ENCODE measurements around the gene APOC3. TPM values are rescaled to one million over a fixed set of nuclear protein-coding genes. Genes with fewer than 3 reads are reported as not detected.

The APOC3 gene
- total RNA-seq, result 1.2 TPM

DNA sequence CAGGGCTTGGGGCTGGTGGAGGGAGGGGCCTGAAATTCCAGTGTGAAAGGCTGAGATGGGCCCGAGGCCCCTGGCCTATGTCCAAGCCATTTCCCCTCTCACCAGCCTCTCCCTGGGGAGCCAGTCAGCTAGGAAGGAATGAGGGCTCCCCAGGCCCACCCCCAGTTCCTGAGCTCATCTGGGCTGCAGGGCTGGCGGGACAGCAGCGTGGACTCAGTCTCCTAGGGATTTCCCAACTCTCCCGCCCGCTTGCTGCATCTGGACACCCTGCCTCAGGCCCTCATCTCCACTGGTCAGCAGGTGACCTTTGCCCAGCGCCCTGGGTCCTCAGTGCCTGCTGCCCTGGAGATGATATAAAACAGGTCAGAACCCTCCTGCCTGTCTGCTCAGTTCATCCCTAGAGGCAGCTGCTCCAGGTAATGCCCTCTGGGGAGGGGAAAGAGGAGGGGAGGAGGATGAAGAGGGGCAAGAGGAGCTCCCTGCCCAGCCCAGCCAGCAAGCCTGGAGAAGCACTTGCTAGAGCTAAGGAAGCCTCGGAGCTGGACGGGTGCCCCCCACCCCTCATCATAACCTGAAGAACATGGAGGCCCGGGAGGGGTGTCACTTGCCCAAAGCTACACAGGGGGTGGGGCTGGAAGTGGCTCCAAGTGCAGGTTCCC, at the start of gene APOC3:
Gene APOC3, plus strand, starts transcription at position 383 of the 659 bp plus-strand sequence. CDS start 676 bp downstream, outside the sequence.

DNA sequence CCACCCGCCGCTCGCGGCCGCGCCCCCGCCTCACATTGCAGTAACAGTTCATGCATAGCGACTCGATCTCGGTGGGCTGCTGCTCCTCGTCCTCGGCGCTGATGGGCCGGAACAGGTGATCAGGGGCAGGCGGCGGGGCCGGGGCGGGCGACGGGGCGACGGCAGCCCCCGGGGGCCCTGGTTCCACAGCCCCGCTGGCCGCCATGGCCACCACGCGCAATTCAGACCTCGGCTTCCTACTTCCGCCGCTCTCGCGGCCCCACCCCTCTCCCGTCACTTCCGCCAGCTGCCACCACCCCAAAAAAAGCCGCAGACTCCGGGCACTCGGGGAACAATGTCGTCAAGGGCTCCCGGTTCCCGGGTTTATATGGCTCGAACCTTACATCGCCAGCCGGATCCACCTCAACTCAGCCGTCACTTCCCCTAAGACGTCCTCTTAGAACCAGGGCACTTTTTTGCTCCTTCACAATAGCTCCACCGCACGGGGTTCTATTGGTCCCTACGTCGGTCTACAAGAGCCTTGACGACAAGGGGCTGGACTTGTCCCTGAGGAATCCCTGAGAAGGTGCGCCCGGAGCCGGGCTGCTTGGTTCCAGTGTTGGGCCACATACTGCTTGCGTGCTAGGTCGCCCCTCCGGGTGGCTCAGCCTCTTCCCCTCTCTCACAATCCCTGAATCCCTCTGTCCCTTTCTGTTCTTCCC, 41.8 kb upstream of the APOC3 start, which contains the start of gene ZPR1:
Gene ZPR1, minus strand, starts transcription at position 238 of the 701 bp plus-strand sequence. Its CDS starts 33 bp downstream, at position 205.

DNA sequence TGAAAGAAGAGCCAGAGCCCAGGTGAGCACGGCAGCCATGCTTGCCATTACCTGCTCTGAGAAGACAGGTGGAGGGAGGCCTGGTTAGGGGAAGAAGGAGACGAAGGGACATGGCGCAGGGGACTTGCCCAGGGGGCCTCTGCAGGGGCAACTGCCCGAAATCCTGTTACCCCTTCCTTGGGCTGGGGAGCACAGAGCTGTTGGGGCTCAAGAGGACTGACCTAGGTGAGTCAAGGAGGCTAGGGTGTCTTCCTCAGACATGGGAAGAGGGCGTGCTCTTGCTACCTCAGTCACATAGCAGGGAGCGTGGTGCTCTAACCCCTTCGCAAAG, 37.9 kb upstream of the APOC3 start, which contains the start of gene APOA5:
Gene APOA5, minus strand, starts transcription at position 67 of the 331 bp plus-strand sequence. Its CDS starts 19 bp downstream, at position 48.

DNA sequence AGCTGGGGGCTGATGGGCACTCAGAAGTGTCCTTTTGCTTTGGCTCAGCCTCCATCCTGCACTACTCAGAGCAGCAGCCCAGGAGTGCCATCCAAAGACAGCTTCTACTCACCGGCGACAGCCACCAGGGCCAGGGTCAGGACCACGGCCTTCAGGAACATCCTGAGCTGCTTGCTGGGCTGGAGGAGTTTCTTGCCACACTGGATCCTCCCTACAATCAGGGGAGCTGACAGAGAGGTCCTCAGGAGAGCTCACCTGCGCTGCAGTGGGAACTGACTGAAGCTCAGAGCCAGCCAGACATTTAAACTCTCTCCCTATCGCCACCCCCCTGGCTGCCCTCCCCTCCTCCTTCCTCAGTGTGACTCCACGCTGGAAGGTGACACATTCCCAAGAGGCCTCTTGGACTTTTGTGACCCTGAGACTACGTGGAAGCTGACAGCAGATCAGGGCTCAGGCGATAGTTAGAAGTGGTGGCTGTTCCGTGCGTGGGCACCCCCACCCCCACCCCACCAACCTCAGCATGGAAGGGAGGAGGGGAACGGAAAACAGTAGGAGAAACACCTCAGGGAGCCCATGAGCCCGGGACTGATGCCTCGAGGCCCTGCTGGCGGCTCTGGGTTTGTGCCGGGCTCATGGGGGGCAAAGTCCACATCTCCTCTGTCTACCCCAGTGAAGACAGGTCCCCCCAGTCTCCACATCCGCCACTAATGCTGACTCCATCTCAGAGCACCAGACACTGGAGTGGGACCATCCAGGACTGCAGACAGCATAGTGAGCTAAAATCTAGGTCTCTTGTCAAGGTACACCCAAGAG, 6.5 kb upstream of the APOC3 start, which contains the start of gene APOA4:
Gene APOA4, minus strand, starts transcription at position 274 of the 813 bp plus-strand sequence. Its CDS starts 113 bp downstream, at position 161.

DNA sequence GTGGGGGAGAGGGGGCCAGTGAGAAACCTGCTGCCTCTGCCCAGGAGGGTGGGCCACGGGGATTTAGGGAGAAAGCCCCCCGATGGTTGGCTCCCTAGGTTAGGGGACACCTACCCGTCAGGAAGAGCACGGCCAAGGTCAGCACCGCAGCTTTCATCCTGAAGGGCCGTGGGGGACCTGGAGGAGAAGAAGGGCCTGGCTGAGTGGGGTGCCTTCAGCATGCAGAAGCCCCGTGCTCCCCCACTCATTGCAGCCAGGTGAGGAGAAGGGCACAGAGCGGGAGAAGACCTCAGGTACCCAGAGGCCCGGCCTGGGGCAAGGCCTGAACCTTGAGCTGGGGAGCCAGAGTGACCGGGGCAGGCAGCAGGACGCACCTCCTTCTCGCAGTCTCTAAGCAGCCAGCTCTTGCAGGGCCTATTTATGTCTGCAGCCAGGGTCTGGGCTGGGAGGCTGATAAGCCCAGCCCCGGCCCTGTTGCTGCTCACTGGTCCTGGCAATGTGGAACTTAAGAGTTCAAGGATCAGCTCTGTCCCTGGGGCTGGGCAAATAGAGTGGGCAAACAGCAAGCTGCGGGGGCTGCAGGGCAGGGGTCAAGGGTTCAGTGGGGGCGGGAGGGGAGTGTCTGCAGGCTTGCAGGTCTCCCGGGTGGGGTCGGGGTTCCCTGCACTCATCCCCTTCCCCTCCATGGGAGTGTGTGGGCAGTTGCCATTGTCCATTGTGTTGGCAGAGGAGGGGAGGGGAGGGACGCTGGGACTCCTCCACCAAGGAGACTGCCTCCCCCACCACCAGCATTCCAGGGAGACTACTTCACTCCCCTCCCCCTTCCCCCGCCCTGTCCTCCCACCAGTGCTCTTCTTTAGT, 7.8 kb downstream of the APOC3 start, which contains the start of gene APOA1:
Gene APOA1, minus strand, starts transcription at position 392 of the 861 bp plus-strand sequence. Its CDS starts 235 bp downstream, at position 157.

Other genes with a start within 250 kb of the APOC3 start
- gene BUD13, start 56.9 kb upstream of the APOC3 start, total RNA-seq, result 17.6 TPM
- gene ZPR1, start 41.9 kb upstream of the APOC3 start, total RNA-seq, result 18.5 TPM
- not detected for gene APOA5, start 38.0 kb upstream of the APOC3 start, total RNA-seq
- 0.35 TPM for gene APOA4, start 6.6 kb upstream of the APOC3 start, total RNA-seq
- 29.8 TPM for gene APOA1, start 7.7 kb downstream of the APOC3 start, total RNA-seq

Measured in metanephros (tissue), 1 donor.